ENCODE results near the gene DHRS2. TPM values are rescaled to one million over a fixed set of nuclear protein-coding genes. Genes with fewer than 3 reads are reported as not detected.
"Not testable (repeated sequence)": the region's sequence is repeated elsewhere in the genome, so short reads cannot be mapped to it uniquely, and the experiment has no call there.

Gene DHRS2
- under 1 TPM in 7 of 10 donors, not detected in 3; 0.08 to 0.57 (median 0.17) TPM for polyA plus RNA-seq (ENCODE audit: insufficient read length in 10 of 10)
- long read RNA-seq, donor 1 = 0 reads
- long read RNA-seq, donor 2 = 0 reads
- long read RNA-seq, donor 3 = 0 reads
- long read RNA-seq, donor 4 = 0 reads
- long read RNA-seq, donor 5 = 0 reads
- long read RNA-seq, donor 6 = 0 reads
- long read RNA-seq, donor 7 = 0 reads
- long read RNA-seq, donor 8 = 0 reads
- long read RNA-seq, donor 9 = 0 reads

DNA sequence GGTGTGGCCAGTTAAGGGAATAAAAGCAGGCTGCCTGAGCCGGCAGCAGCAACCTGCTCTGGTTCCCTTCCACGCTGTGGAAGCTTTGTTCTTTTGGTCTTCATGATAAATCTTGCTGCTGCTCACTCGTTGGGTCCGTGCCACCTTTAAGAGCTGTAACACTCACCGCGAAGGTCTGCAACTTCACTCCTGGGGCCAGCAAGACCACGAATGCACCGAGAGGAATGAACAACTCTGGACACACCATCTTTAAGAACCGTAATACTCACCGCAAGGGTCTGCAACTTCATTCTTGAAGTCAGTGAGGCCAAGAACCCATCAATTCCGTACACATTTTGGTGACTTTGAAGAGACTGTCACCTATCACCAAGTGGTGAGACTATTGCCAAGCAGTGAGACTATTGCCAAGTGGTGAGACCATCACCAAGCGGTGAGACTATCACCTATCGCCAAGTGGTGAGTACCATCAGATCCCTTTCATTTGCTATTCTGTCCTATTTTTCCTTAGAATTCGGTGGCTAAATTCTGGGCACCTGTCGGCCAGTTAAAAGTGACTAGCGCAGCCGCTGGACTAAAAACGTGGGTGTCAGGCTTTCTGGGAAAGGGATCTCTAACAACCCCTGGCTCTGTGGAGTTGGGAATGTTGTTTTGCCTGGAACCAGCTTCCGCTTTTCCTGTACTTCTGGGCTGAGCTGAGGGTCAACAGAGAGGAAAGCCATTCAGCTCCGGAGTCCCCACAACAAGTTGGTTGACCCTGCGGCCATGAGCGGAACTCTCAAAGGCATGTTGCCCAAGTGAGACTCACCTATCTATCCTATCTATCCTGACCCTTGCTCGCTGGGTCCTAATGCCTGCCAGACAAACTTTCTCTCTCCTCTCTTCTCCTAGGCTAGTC, at the start of gene DHRS2:
DHRS2 (plus strand) TSS at position 48 of the 895 bp plus-strand sequence. CDS start 2,501 bp downstream, outside the sequence.
- no peak for DNase-seq

DNA sequence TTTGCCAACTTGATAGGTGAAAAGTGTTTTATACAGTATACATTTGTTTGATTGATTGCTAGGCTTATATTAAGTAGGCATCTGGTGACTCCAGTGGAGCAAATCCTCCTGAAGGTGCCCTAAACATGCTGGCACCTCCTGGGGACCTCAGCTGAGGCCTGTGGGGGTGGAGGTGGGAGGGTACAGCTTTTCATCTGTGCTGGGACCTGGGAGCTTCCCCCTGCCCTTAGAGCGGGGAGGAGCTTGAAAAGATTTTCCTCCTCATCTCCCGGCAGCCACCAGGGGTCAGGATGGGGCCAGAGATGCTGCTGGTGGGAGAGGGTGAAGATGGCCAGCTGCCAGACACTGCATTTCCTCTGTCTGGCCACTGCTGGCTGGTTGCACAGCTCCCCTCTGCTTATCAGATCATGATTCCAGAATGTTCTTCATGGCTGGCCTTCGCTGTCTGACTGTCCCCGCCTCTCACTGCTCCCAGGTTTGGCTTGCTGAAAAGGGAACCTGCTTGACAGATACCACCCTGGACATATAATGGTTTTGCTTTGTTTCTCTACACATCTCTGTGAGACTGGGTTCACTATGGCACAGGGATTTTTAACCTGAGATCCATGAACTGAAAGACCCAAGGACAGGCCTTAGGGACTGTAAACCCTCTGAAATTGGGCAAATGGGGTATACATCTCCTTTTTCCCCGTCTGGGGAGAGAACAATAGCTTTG, 47.1 kb upstream of the DHRS2 start:
- DNase-seq = peak; percentile 78 to 91 (median 89)

- no peak for DNase-seq
Measured at GRCh38 chr14:23589606-23590005, 46.6 kb upstream of the DHRS2 start.

GRCh38 chr14:23590198-23590597, 46.0 kb upstream of the DHRS2 start:
- no peak for DNase-seq

- DNase-seq = not testable (repeated sequence)
Measured at GRCh38 chr14:23594191-23594590, 42.0 kb upstream of the DHRS2 start.

DNA sequence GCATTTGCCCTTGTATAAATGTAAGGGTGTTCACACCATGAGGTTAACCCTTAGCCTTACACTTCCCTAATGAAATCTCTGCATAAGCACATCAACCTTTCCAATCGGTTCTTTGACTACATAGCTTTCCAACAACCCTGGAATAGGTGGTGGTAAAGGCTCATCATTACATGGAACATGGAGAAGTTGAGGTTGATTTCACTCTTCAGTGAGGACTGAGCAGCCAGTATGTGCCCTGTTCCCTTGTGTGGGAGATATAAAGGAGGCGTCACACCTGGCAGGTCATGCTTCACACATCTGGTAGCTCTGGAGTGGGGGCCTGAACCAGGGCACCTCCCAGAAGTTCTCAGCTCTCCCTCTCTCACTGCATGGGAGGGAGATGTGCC, 35.8 kb upstream of the DHRS2 start:
- no peak for DNase-seq

DNA sequence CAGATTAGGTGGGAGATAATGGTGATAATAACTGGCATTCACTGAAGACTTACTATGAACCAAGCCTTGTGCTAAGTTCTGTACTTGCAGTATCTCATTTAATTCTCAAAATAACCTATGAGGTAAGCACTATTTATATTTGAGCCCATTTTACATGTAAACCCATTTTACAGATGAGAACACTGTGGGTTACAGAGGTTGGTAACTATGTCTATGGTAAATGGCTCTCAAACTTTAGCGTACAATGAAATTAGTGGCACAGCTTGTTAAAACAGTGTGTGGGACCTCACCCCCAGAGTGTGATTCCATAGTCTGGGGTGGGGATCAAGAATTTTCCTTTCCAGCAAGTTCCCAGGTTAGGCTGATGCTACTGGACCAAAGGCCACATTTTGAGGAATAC, 35.4 kb upstream of the DHRS2 start:
- no peak for DNase-seq

- no peak for DNase-seq
Measured at GRCh38 chr14:23601424-23601823, 34.7 kb upstream of the DHRS2 start.

DNA sequence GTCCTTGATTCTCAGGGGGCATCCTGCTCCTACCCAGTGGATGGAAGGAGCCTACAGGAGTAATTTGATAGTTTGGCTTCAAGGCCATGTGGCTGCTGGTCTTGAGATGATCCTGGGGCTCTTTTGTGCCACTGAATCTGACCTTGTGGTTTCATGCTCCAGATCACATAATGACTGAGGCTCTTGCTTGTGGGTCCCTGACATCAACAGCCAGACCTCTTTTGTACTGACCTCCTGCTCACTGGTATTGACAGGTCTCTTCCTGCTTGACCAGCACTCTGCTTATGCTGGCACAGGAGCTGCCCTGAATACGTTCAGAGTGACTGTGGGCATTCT, 34.4 kb upstream of the DHRS2 start:
- DNase-seq = no peak

DNA sequence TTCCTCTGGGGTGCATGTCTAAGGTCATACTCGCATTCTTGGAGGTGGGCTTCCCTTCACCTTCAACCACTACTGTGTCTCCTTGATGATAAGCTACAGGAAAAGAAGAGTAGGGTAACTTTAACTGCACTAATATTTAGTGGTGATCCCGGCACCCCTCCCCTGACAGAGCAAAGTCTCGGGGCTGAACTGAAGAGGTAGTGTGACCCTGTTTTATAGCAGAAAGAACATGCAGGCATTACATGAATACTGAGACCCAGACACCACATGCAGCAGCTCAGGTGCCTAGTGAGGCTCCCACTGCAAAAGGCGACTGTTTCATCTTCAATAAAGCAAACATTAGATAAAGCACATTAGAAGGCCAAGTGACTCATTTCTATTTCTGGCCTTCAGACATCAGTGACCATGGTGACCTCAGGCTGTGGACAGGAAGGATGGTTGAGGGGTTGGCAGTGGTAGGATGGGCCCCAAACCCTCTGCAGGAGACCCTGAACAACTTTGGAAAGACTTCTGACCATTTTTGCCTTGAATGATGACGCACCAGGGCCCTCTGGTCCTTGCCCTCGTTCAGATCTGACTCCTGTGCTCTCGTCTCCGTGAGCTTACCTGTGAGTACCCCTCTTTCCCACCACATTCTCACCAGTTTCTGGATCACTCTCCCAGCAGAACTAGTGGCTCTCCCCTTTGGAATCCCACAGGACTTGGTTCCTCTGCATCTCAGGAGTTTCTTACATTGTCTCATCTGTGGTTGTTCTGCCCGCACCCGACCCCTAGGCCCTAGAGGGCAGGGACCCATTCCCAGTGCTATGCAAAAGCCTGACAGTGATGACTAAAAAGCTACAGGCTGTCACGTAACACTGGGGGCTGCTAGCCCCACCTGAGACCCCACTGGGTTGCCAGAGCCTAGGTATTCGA, 33.7 kb upstream of the DHRS2 start:
- DNase-seq = no peak

DNA sequence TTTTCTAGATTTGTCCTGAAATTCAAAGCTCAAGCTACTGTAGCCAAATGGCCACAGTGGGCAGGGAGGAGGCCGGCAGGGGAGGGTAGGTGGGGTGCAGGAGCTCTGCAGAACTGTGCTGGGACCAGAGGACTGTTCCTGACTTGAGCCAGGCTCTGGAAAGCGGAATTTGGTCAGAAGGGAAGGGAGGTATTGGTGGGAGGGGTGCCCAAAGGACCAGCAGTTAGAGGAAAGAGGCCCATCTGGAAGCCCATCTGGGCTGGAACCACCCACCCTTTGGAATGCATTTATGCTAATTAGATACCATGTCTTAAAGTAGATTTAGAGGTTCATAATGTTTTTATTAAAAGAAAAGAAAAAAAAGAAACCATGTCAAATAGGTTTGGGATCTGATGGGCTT, 33.1 kb upstream of the DHRS2 start:
- DNase-seq = no peak

DNA sequence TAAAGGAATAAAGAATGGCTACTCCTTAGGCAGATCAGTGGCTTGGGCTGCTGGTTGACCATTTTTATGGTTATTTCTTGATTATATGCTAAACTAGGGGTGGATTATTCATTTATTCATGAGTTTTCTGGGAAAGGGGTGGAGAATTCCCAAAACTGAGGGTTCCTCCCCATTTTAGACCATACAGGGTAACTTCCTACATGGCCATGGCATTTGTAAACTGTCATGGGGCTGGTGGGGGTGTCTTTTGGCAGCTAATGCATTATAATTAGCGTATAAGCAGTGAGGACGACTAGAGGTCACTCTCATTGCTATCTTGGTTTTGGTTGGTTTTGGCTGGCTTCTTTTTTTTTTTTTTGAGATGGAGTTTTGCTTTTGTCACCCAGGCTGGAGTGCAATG, 32.0 kb upstream of the DHRS2 start:
- DNase-seq = no peak

- no peak for DNase-seq
Measured at GRCh38 chr14:23604675-23605170, 31.4 kb upstream of the DHRS2 start.

DNA sequence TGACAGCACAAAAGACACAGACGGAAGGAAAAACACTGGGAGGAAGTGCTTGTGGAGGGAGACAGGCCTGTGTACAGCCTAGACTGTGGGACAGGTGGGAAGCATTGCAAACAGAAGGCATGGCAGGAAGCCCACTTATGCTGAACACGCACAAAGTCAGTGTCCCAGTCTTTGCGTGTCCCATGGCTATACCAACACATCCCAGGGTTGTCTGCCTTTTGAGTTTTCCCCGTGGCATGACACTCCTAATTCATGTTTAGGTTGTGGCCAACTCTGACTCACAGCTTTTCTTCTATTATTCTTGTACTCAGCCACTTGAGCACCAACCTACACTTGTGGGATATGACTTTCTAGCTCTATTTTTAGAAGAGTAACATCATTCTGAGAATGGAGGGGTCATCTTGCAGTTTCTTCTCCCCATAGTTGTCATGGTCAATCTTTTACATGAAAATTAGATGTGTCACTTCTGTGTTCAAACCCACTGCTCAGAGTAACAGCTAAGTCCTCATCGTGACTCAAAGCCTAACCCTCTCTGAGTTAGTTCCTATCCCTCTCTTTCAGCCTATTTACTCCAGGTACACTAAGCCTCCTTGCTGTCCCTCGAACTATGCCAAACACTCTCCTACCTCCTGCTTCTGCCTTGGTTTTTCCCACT, 30.1 kb upstream of the DHRS2 start:
- DNase-seq = no peak

DNA sequence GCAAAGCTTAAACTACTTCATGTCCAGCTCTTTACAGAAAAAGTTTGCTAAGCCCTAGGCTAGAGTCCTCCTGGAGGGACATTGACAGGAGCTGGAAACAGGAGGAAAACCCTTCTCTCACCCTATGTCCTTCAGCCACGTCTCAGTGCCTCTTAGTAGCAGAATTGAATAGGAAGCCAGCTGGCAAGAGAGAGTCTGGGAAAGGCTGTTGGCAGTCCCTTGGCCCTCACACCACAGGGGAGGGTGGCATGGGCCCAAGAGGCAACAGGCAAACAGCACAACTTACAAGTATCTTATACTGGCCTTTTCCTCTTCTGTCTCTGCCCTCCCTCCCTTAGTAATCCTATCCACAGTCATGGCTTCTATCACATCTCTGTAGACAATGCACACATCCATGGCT, 27.7 kb upstream of the DHRS2 start:
- DNase-seq = no peak

DNA sequence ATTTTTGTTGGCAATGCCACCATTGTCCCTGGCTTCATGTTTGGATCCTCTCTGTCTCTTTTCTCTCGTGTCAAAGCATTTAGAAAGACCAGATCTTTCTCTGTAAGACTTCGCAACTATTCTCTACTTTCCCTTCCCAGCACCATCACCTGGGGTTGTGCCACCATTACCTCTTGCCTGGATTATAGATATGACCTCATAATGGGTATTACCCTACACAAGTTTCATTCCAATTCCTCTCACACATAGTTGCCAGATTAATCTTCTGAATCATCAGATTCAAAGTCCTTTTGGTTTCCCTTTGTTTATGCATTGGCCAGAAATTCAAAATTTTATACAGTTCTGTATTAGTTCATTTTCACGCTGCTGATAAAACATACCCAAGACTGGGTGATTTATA, 27.2 kb upstream of the DHRS2 start:
- no peak for DNase-seq

DNA sequence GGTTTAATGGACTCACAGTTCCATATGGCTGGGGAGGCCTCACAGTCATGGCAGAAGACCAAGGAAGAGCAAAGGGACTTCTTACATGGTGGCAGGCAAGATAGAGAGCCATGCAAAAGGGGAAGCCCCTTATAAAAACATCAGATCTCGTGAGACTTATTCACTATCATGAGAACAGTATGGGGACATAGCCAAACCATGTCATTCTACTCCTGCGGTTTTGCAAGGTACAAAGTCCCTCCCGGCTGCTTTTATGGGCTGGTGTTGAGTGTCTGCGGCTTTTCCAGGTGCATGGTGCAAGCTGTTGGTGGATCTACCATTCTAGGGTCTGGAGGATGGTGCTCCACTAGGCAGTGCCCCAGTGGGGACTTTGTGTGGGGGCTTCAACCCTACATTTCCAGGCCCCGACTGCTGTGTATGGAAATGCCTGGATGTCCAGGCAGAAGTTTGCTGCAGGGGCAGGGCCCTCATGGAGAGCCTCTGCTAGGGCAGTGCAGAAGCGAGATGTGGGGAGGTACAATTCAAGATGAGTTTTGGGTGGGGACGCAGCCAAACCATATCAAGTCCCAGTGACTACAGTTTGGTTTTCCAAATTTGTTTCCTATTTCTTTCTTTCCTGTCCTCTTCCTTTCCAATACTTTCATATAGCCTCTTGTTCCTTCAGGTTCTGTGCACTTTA, 26.6 kb upstream of the DHRS2 start:
- not testable (repeated sequence) for DNase-seq

DNA sequence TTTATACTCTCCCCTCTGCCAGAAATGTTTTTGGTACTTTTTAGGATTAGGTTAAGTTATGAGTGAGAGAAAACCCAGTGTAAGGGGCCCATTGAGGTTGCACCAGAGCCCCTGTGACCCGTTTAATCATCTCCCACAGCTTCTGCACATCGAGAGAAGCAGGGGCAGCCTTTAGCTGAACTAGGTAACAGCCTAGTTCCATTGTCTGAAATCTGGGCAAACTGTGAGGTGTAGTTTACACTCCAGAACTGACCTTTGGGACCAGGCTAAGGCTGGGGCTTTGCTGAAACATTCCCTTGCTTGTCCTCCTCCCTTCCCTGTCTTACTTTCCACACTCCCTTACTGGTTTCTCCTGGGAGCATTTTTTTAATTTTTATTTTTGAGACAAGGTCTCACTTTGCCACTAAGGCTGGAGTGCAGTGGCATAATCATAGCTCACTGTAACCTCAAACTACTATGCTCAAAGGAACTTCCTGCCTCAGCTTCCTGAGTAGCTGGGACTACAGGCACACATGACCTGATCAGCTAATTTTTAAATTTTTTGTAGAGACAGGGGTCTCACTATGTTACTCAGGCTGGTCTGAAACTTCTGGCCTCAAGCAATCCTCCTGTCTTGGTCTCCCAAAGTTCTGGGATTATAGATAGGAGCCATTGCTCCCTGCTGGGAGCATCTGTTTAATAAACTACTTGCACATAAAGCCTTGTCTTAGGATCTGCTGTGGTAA, 25.9 kb upstream of the DHRS2 start:
- DNase-seq = no peak

DNA sequence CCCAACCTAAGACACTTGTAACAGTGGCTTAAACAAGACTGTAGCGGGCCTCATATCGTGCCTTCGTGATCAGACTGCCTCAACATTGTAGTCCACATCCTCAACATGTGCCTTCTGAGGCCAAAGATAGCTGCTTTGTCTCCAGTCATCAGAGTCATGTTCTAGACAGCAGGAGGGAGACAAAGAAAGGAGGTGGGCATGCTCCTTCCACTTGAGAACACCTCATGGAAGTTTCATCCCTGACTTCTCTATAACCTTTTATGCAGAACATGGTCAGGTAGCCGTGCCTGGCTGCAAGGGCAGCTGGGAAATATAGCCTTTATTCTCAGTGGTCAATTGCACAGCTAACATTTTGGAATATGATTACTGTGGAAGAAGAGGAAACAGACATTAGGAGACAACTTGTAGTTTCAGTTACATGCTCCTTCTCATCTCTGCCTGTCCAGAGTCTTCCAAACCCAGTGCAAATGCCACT, 25.3 kb upstream of the DHRS2 start:
- DNase-seq = no peak

- no peak for DNase-seq
Measured at GRCh38 chr14:23612354-23612732, 23.8 kb upstream of the DHRS2 start.
